Measurements from ENCODE around the gene HYDIN.

DNA sequence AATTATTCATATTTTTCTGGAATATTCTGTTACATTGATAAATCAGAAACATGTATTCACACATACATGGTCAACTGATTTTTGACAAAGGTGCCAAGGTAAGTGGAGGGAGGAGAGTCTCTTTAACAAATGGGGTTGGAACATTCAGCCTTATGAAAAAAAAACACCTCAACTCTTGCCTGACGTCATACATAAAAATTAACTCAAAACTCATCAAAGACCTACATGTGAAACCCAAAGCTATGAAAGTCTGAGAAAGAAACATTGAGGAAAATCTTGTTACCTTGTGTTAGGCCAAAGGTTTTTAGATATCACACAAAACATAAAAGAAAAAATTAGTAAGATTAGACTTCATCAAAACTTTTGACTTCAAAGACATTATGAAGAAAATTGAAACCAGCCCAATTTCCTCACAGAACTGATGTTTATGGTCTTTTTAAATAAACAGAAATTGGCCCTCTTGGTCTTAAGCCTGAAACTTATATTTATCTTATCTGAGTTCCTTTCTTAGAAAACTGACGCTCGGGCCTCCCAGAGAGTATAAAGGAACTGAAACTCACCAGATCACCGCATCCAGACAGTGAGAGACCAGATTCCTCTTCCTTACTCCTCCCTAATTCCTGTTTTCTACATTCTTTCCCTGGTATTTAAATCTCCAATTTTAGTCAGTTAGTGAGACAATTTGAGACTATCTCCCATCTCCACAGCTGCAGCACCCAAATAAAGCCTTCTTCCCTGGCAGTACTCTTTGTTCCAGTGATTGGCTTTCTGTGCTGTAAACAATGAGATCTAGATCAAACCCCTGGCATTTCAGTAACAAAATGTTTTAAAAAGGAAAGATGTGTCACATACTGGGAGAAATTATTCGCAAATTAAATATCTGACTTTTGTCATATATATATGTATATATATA, 4.0 kb downstream of the HYDIN start:
- TF ChIP-seq, protein P1, sequence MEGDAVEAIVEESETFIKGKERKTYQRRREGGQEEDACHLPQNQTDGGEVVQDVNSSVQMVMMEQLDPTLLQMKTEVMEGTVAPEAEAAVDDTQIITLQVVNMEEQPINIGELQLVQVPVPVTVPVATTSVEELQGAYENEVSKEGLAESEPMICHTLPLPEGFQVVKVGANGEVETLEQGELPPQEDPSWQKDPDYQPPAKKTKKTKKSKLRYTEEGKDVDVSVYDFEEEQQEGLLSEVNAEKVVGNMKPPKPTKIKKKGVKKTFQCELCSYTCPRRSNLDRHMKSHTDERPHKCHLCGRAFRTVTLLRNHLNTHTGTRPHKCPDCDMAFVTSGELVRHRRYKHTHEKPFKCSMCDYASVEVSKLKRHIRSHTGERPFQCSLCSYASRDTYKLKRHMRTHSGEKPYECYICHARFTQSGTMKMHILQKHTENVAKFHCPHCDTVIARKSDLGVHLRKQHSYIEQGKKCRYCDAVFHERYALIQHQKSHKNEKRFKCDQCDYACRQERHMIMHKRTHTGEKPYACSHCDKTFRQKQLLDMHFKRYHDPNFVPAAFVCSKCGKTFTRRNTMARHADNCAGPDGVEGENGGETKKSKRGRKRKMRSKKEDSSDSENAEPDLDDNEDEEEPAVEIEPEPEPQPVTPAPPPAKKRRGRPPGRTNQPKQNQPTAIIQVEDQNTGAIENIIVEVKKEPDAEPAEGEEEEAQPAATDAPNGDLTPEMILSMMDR (conservative IDR thresholded peaks at IDR 0.05; ENCODE audit: low read length), result no peak
- no peak for TF ChIP-seq EZH2phosphoT487 (IDR thresholded peaks at IDR 0.05; ENCODE audit: borderline replicate concordance, low read depth, low read length)
